22Rv1 (cell line): ENCODE data around the gene ATP12A.

Source experiments
- H3K27ac ChIP-seq: fragments of 450-650 bp; 2 replicates; pipeline ENCODE4 v1.5.1; 2017
- ZFX ChIP-seq: fragments of 450-650 bp; IDR thresholded peaks from 2 replicates; pipeline ENCODE4 v1.6.1; 2017; ENCODE audit warnings: antibody characterized with exemption, borderline replicate concordance
- TF ChIP-seq, protein P1 (sequence below): fragments of 450-650 bp; IDR thresholded peaks from 2 replicates; pipeline ENCODE4 v1.5.1; 2017; ENCODE audit warnings: mild to moderate bottlenecking

The ATP12A gene

DNA sequence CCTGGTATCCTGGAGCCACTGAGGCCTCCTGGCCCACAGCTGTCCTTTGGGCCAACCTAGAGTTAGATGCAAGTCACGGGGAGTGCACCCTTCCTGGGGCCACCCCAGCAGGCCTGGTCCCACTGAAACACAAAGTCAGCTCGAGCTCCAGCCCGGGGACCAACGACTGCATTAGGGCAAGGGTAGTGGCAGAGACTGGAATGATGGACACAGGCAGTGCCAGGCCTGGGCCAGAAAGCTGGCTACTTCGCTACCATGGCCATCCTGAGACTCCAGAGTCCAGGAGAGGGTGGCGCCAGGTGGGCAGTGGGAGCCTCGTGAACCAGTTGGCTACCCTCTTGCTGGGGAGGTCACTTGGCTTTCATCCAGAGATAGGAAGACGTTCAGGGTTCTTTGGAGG, 61.6 kb downstream of the ATP12A start:
- no peak for TF ChIP-seq ZFX
- TF ChIP-seq, protein P1, sequence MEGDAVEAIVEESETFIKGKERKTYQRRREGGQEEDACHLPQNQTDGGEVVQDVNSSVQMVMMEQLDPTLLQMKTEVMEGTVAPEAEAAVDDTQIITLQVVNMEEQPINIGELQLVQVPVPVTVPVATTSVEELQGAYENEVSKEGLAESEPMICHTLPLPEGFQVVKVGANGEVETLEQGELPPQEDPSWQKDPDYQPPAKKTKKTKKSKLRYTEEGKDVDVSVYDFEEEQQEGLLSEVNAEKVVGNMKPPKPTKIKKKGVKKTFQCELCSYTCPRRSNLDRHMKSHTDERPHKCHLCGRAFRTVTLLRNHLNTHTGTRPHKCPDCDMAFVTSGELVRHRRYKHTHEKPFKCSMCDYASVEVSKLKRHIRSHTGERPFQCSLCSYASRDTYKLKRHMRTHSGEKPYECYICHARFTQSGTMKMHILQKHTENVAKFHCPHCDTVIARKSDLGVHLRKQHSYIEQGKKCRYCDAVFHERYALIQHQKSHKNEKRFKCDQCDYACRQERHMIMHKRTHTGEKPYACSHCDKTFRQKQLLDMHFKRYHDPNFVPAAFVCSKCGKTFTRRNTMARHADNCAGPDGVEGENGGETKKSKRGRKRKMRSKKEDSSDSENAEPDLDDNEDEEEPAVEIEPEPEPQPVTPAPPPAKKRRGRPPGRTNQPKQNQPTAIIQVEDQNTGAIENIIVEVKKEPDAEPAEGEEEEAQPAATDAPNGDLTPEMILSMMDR = no peak
- H3K27ac ChIP-seq = no peak overlapping the region

DNA sequence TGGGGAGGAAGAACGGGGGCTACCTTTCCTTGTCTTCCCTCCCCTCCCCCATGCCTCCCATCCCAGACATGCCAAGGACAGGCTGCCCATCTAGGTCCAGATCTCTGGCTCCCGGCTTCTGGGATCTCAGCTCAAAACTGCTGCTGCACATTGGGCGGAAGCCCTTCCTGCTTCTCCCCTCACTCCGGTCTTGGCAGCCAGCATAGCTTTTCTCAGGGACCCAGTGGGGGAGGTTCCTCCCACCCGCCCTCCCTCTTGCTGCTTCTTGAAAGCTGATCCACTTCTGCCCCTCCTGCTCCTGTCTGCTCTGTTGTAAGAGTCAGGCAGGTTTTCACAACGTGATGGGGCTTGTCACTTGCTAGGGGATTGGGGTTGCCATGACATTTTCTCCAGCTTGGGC, 62.1 kb downstream of the ATP12A start:
- no peak overlapping the region for H3K27ac ChIP-seq
- no peak for TF ChIP-seq ZFX
- TF ChIP-seq, protein P1 = no peak

DNA sequence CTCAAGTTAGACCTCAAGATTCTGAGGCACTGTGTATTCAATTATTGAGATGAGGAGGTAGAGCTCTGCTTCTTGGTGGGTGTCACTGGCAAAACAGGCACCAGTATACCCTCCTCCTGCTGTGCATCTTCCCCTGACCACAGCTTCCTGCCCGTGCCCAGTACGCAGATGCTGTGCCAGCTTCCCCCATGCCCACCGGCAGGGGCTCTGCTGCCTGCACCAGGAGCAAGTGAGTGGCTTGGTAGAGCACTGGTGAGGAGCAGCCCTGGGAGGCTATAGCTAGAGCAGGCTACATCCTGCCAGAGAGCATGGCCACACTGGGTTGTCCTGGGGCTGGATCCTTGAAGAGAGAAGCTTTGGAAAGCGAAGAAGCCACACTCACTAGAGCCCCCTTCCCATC, 62.8 kb downstream of the ATP12A start:
- H3K27ac ChIP-seq = no peak overlapping the region
- TF ChIP-seq, protein P1 = no peak
- no peak for TF ChIP-seq ZFX

DNA sequence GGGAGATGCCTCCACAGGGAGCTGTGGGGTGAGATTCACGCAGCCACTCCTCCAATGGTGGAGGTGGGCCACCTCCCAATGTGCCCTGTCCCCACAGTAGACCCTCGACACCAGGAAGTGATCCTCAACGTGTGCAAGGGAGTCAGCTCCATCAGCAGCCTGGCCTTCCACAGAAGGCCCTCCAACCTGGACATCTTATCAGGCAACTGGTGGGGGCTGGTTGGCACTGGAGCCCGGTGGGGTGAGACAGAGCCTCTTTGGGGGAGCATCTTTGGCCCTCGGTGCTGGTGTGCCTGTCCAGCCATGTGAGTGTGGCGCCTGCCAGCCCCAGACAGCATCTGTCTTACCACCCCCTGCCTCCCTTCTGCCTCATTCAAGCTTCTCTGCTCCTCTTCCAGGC, 64.0 kb downstream of the ATP12A start:
- no peak overlapping the region for H3K27ac ChIP-seq
- TF ChIP-seq, protein P1 = no peak
- no peak for TF ChIP-seq ZFX

DNA sequence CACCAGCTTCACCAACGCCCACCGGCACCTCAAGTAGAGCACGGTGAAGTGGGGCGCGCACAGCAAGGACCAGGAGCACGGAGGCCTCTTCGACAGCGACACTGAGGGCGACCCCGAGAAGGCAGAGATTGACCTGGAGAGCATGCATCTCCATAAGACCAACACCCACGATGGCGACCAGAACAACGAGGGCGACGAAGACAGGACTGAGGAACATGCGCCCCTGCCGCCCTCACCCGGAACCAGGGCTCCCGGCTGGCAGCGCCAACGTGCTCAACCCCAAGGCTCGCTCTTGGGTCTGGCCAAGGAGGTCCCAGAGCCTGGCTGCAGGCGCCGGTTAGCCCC, 65.3 kb downstream of the ATP12A start:
- TF ChIP-seq, protein P1 = no peak
- TF ChIP-seq ZFX = no peak
- no peak overlapping the region for H3K27ac ChIP-seq

DNA sequence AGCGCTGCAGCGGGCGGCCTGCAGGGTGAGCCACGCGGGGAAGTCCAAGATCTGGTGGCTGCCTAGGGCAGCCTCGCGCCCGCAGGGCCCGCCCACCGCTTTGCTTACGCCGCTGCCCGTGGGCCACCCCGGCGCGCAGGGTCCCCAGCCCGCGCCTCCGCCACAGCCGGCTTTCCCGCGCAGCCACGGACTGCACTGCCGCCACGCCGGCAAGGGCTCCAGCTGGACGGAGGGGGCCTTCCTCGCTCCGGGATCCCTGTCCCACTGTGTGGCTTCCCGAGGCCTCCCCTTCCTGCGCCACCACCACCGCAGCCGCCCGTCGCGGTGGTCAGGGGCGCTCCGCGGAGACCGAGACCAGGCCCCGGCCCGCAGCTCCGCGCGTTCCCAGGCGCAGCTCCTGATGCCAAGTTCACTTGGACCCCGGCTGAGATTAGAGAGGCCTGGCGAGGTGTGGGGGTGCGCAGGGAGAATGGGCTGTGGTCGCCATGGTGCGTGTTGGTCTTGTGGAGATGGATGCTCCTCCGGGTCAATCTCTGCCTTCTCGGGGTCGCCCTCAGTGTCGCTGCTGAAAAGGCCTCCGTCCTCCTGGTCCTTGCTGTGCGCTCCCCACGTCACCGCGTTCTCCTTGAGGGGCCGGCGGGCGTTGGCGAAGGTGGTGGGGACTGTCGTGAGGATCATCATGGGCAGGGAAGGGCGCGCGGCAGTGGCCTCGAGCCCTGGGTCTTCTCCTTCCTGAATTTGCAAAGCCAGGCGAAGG, 65.8 kb downstream of the ATP12A start:
- TF ChIP-seq ZFX = no peak
- TF ChIP-seq, protein P1 = no peak
- no peak overlapping the region for H3K27ac ChIP-seq

DNA sequence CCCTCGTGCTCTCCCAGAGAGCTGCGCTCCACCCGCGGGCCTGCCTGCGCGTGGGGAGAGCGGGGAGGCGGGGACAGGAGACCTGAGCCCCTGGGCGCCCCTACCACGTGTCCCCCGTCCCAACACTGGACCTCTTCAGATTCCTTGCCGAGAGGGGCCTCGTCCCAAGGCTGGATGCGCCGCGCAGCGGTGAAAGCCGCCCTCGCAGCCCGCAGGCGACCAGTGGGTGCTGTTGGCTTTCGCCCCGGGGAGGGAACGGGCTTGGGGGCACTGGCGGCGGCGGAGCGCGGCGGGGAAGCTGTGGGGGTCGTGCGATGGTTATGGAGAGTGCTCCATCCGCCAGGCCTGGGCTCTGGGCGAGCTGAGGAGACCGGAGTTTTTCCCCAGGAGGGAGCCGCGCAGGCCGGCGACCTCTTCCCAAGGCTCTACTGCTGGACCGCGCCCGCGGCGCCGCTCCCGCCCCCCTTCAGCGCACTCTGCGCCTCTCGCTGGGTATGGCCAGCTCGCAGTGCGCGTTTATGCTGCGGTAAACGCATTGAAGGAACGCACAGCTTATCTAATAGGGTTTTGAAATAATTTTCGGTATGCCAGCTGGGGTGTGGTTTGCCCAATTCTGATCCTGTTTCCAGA, 66.5 kb downstream of the ATP12A start:
- no peak overlapping the region for H3K27ac ChIP-seq
- no peak for TF ChIP-seq ZFX
- TF ChIP-seq, protein P1 = peak; percentile 26
